SU-DHL-6 (cell line): ENCODE measurements around the gene WIPI1.

ENCODE experiments used
- EZH2phosphoT487 ChIP-seq: fragments of 200-600 bp; sonication (generic), shearing (Covaris generic); conservative IDR thresholded peaks from 2 replicates; pipeline ENCODE4 v1.6.1; 2018; ENCODE audit warnings: mild to moderate bottlenecking, antibody characterized with exemption, low read length, moderate library complexity, mixed read lengths
- TF ChIP-seq, protein P1 (sequence below): fragments of 200-600 bp; sonication (generic); IDR thresholded peaks from one replicate; pipeline ENCODE4 v1.5.1; 2017; ENCODE audit warnings: antibody characterized with exemption, mild to moderate bottlenecking, low read length, moderate library complexity; ENCODE audit not compliant: insufficient read depth, poor library complexity, severe bottlenecking

- TF ChIP-seq, protein P1, sequence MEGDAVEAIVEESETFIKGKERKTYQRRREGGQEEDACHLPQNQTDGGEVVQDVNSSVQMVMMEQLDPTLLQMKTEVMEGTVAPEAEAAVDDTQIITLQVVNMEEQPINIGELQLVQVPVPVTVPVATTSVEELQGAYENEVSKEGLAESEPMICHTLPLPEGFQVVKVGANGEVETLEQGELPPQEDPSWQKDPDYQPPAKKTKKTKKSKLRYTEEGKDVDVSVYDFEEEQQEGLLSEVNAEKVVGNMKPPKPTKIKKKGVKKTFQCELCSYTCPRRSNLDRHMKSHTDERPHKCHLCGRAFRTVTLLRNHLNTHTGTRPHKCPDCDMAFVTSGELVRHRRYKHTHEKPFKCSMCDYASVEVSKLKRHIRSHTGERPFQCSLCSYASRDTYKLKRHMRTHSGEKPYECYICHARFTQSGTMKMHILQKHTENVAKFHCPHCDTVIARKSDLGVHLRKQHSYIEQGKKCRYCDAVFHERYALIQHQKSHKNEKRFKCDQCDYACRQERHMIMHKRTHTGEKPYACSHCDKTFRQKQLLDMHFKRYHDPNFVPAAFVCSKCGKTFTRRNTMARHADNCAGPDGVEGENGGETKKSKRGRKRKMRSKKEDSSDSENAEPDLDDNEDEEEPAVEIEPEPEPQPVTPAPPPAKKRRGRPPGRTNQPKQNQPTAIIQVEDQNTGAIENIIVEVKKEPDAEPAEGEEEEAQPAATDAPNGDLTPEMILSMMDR = no peak
- no peak for TF ChIP-seq EZH2phosphoT487
These were observed at the start of gene WIPI1 for GRCh38 chr17:68457168-68457538.
